DND-41 (cell line): ENCODE measurements around the gene INAFM1.

Experiments
- ATAC-seq: fragments of 200-7000 bp; cut with Tn5 transposase; 3 replicates; pipeline ENCODE4 v1.9.1; 2021; ENCODE audit warnings: low read depth; ENCODE audit not compliant: insufficient read depth
- DNase-seq: peaks from one replicate; pipeline ENCODE4 v3.0.0-alpha.2; 2020
- H2AFZ ChIP-seq: 2 replicates; pipeline ENCODE4 v1.6.0; 2012; ENCODE audit warnings: low read depth, low read length
- H3K27ac ChIP-seq: 2 replicates; pipeline ENCODE4 v1.5.1; 2012; ENCODE audit warnings: low read length, inconsistent platforms
- H3K27me3 ChIP-seq: fragments of 200-600 bp; sonication (generic); 2 replicates; pipeline ENCODE4 v1.6.0; 2012; ENCODE audit warnings: low read length, mild to moderate bottlenecking, inconsistent platforms; ENCODE audit not compliant: insufficient read depth, poor library complexity
- H3K36me3 ChIP-seq: 2 replicates; pipeline ENCODE4 v1.5.1; 2012; ENCODE audit warnings: low read length, inconsistent platforms; ENCODE audit not compliant: insufficient read depth
- H3K4me1 ChIP-seq: 2 replicates; pipeline ENCODE4 v1.5.1; 2012; ENCODE audit warnings: mild to moderate bottlenecking, low read length; ENCODE audit not compliant: insufficient read depth
- H3K4me2 ChIP-seq: 2 replicates; pipeline ENCODE4 v1.6.0; 2012; ENCODE audit warnings: mild to moderate bottlenecking, moderate library complexity, low read length, inconsistent platforms; ENCODE audit not compliant: insufficient read depth
- H3K4me3 ChIP-seq, 2 experiments: fragments of 200-600 bp in 1 of 2; shearing (Covaris generic) in 1 of 2; 2 replicates each; pipeline ENCODE4 v1.5.1; 2012 to 2016; ENCODE audit warnings: inconsistent platforms in 2 of 2, low read length in 2 of 2, mild to moderate bottlenecking in 2 of 2, low read depth in 1 of 2, moderate library complexity in 1 of 2
- H3K79me2 ChIP-seq: 2 replicates; pipeline ENCODE4 v1.6.0; 2012; ENCODE audit warnings: low read length, inconsistent platforms; ENCODE audit not compliant: insufficient read depth
- H3K9ac ChIP-seq: 2 replicates; pipeline ENCODE4 v1.6.0; 2012; ENCODE audit warnings: low read depth, mild to moderate bottlenecking, inconsistent platforms, low read length, moderate library complexity
- H3K9me3 ChIP-seq: 2 replicates; pipeline ENCODE4 v1.5.1; 2012; ENCODE audit warnings: low read length, moderate library complexity, mild to moderate bottlenecking, inconsistent platforms; ENCODE audit not compliant: insufficient read depth, severe bottlenecking
- H4K20me1 ChIP-seq: 2 replicates; pipeline ENCODE4 v1.6.0; 2012; ENCODE audit warnings: low read length; ENCODE audit not compliant: insufficient read depth
- CTCF ChIP-seq: IDR thresholded peaks from 2 replicates; pipeline ENCODE4 v1.5.1; 2012; ENCODE audit warnings: borderline replicate concordance, low read length, moderate library complexity, mild to moderate bottlenecking; ENCODE audit not compliant: poor library complexity, severe bottlenecking; ENCODE audit errors: extremely low read depth
- EZH2 ChIP-seq: IDR thresholded peaks from 3 replicates; pipeline ENCODE4 v1.6.1; 2012; ENCODE audit warnings: borderline replicate concordance, low read depth, mild to moderate bottlenecking, moderate library complexity, low read length, inconsistent platforms; ENCODE audit not compliant: severe bottlenecking

Gene INAFM1

GRCh38 chr19:47253970-47254369 is 20.7 kb upstream of the INAFM1 start:
- H4K20me1 ChIP-seq, result 0 out of 2 replicates have a peak, but pooled peaks cover 5% of the 10 kb centered on the region
- H3K9me3 ChIP-seq, result no peaks in the 10 kb centered on the region
- no peaks in the 10 kb centered on the region for H3K27me3 ChIP-seq
- no peak overlapping the region for H3K27ac ChIP-seq
- no peak overlapping the region for H2AFZ ChIP-seq
- no peak overlapping the region for H3K9ac ChIP-seq
- no peak overlapping the region for H3K4me3 ChIP-seq
- DNase-seq (no peak), ATAC-seq (no peak)
- no peak overlapping the region for H3K4me2 ChIP-seq
- H3K4me1 ChIP-seq, result peaks cover 23% of the 10 kb centered on the region
- H3K79me2 ChIP-seq, result peaks cover 9% of the 10 kb centered on the region
- TF ChIP-seq CTCF (no peak), EZH2 (no peak)
- H3K36me3 ChIP-seq, result 0 out of 2 replicates have a peak, but pooled peaks cover 6% of the 10 kb centered on the region

DNA sequence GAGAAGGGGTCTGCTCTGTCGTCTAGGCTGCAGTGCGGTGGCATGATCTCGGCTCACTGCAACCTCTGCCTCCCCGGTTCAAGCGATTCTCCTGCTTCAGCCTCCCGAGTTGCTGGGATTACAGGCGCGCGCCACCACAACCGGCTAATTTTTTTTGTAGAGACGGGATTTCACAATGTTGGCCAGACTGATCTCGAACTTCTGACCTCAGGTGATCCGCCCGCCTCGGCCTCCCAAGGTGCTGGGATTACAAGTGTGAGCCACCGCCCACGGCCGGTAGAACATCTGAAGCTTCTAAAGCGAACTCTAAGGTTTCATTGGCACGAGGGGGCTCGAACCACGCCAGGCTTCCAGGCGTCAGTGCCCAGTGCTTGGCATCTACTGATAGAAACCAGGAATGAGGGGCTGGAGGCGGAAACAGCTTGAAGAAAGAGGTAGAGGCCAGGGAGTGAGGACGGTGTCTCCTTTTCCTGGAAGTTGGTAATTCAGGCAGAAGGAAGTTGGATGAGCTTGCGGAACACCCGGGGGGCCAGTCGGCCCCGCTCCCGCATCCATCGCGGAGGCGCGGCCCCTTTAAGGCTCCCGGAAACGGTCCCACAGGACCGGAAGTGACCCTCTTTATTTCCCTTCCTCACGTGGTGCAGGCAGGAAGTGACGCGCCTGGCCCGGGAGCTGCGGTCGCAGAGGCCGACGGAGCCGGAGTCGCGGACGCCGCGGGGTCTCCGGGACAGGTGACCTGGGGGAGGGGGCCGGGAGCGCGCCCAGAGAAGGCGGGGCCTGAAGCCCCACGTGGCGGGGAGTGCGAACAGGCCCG is 18.6 kb upstream of the INAFM1 start, which contains the start of gene CCDC9:
Gene CCDC9 (plus strand): TSS at position 647 of the 814 bp plus-strand sequence. CDS start 1,876 bp downstream, outside the sequence.
- peaks cover 10% of the 10 kb centered on the region for H3K79me2 ChIP-seq
- peak within 1 kb of the TSS; percentile 99 for H3K4me2 ChIP-seq
- peaks cover 27% of the 10 kb centered on the region for H3K36me3 ChIP-seq
- H3K9ac ChIP-seq, result peak within 1 kb of the TSS; percentile 68
- peaks cover 26% of the 10 kb centered on the region for H3K4me1 ChIP-seq
- H2AFZ ChIP-seq, result peak within 1 kb of the TSS; percentile 96
- TF ChIP-seq EZH2 (no peak), CTCF (no peak)
- H3K9me3 ChIP-seq, result no peaks in the 10 kb centered on the region
- H3K4me3 ChIP-seq, result peak within 1 kb of the TSS; percentile 39 to 76; a peak in 3 of 4 replicates
- no peak for DNase-seq
- no peaks in the 10 kb centered on the region for H3K27me3 ChIP-seq
- peak; percentile 67 for ATAC-seq
- peak within 1 kb of the TSS; percentile 94 for H3K27ac ChIP-seq
- 0 out of 2 replicates have a peak, but pooled peaks cover 5% of the 10 kb centered on the region for H4K20me1 ChIP-seq

- no peak for TF ChIP-seq CTCF
- TF ChIP-seq EZH2, result no peak
- peaks cover 13% of the 10 kb centered on the region for H3K79me2 ChIP-seq
- no peaks in the 10 kb centered on the region for H3K9me3 ChIP-seq
- DNase-seq (peak; percentile 100), ATAC-seq (peak; percentile 82)
- H3K36me3 ChIP-seq, result peaks cover 30% of the 10 kb centered on the region
- H3K27me3 ChIP-seq, result no peaks in the 10 kb centered on the region
- peak overlapping the region; percentile 68 for H3K9ac ChIP-seq
- H3K4me2 ChIP-seq, result peak overlapping the region; percentile 99
- H3K4me3 ChIP-seq, result peak overlapping the region; percentile 37 to 76; a peak in 3 of 4 replicates
- peak overlapping the region; percentile 96; the same call in 1 of the 2 replicates for H2AFZ ChIP-seq
- peaks cover 26% of the 10 kb centered on the region for H3K4me1 ChIP-seq
- 0 out of 2 replicates have a peak, but pooled peaks cover 5% of the 10 kb centered on the region for H4K20me1 ChIP-seq
- peak overlapping the region; percentile 94; the same call in 1 of the 2 replicates for H3K27ac ChIP-seq
These were observed 17.8 kb upstream of the INAFM1 start for GRCh38 chr19:47256693-47257410.
